Stimulated activated CD4-positive, alpha-beta T cell treated with anti-CD3 and anti-CD28 coated beads, Interleukin-15, amount 100 ng/mL, for 24 hours (primary cell): ENCODE results near the gene SRP14.
A peak's percentile ranks its signal among the peaks of the same experiment; 100 is the strongest.
"Not testable (repeated sequence)": the region's sequence is repeated elsewhere in the genome, so short reads cannot be mapped to it uniquely, and the experiment has no call there.

ENCODE experiments used
- DNase-seq: peaks from one replicate; pipeline ENCODE4 v3.0.0-alpha.2; 2020

SRP14 gene

GRCh38 chr15:40038638-40039543, at the start of gene SRP14:
TSS of gene SRP14 (minus strand) at chr15:40039181. CDS start at chr15:40039116, 65 bp downstream.
- peak; percentile 96 for DNase-seq

- DNase-seq = no peak
Measured at GRCh38 chr15:40087991-40088928, 49.3 kb upstream of the SRP14 start.

DNA sequence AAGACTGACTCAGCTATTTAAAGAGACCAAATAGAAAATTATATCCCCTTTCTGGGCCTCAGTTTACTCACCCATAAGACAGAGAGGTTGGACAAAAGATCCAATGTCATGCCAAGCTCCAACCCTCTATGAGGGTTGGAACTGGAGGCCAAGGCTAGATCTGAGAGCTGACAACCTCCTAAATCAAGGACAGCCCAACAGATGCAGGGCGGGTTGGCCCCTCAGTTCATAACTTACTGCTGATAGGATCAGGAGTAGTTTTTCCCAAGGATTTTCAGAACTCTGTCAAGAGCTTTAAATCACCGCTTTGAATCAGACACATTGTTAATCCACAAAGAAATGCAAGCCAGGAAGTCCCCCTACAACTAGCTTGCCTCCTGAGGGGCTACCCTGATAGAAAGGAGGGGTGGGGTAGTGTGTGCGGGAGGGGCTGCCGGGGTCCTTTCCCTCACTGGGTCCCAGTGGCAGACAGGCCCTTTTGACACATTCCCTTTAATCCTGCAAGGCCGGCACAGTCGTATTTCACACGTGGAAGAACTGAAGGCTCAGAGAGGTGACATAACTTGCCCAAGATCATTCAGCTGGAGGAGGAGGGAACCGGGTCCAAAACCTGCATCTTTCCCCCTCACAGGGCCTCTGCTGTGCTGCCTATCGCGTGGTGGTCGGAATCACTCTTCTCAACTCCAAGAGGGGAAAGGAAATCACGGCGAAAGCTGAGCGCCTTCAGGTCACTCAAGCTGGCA, 48.3 kb upstream of the SRP14 start:
- no peak for DNase-seq

- DNase-seq = no peak
Measured at GRCh38 chr15:40085266-40085665, 46.3 kb upstream of the SRP14 start.

- no peak for DNase-seq
Measured at GRCh38 chr15:40084650-40085049, 45.7 kb upstream of the SRP14 start.

GRCh38 chr15:40082195-40082883, 43.4 kb upstream of the SRP14 start:
- no peak for DNase-seq

- no peak for DNase-seq
Measured at GRCh38 chr15:40081691-40082194, 42.8 kb upstream of the SRP14 start.

DNA sequence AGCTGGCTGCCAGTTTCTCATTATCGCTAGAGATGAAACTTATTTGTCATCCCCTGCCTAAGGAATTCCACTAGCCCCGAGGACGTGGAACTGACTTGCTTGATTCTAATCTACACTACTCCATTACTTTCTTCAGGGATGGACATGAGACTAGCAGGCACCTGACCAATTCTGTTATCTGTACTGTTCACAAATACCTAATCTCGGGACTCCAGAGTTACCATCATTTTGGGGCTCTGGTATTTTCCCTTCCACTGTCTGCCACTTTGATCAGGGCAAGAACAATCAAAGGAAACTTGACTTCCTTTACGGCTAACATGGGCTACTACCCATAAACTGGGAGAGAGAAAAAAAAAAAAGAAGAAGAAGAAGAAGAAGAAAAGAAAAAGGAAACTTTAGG, 41.9 kb upstream of the SRP14 start:
- no peak for DNase-seq

- no peak for DNase-seq
Measured at GRCh38 chr15:40080104-40080503, 41.1 kb upstream of the SRP14 start.

DNA sequence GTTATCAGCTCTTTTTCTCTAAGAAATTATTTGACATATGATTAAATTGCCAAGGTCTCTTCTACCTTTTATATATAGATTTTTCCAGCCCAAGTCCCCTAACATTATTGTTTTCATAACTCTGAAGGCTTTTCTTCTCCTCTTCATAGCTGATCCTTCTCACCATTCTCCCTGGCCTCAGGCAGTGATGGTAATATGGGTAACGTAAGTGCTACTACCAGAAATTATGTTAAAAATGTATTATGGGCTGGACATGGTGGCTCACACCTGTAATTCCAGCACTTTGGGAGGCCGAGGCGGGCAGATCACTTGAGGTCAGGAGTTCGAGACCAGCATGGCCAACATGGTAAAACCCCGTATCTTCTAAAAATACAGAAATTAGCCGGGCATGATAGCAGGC, 40.5 kb upstream of the SRP14 start:
- no peak for DNase-seq

DNA sequence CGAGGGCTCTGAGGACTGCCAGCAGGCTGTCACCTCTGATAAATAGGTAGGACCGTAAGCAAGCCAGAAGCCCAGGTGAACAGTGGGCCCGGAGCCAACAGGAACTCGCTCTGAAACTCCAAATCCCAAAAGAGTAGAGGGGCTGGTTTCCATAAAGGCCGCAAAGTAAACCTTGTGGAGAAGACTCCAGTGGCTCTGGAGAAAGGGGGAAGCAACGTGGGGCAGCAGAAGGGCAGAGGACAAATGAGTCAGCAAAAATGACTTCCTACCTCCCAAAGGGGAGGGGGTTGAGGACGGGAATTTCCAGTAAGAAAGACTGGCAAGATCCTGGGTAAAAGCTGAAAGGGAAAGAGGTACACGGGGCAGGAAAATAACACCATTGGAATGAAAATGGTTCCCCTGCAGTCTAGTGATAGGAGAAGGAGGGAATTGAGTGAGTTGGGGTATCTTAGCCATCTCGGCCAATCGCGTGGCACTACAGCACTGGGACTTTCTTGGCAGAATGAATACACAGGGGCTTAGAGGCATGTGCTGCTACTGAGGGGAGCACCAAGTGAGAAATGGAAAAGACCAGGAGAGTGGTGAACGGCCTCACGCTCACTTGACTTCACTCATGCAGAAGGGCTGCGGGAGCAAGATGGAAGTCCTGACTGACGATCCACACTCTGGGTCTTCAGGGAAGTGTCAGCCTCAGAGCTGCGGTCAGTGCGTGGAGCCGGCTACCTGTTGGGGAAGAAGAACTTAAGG, 36.5 kb upstream of the SRP14 start:
- no peak for DNase-seq

GRCh38 chr15:40074656-40075055, 35.7 kb upstream of the SRP14 start:
- DNase-seq = not testable (repeated sequence)

GRCh38 chr15:40073716-40074490, 34.9 kb upstream of the SRP14 start:
- DNase-seq = not testable (repeated sequence)

GRCh38 chr15:40072216-40072990, 33.4 kb upstream of the SRP14 start:
- DNase-seq = no peak

DNA sequence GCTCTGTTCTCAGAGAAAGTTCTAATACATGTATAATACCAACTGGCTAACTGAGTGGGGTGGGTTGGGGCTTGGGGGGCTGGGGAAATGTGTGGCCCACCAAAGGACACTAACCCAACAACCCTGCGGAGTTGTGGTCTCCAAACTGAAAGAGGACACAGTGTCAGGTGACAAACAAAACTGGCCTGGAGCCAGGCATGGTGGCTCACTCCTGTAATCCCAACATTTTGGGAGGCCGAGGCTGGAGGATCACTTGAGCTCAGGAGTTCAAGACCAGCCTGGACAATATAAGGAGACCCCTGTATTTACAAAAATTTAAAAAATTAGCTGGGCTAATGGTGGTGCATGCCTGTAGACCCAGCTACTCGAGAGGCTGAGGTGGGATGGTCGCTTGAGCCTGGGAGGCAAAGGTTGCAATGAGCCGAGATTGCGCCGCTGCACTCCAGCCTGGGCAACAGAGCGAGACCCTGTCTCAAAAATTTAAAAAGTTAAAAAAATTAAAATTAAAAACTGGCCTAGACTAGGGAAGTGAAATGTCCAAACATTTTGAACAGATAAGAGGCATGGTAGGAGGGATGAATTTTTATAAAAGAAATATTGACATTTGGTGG, 31.7 kb upstream of the SRP14 start:
- no peak for DNase-seq

GRCh38 chr15:40070166-40070557, 31.2 kb upstream of the SRP14 start:
- DNase-seq = no peak

- DNase-seq = no peak
Measured at GRCh38 chr15:40069178-40070165, 30.5 kb upstream of the SRP14 start.
